H1 (cell line): ENCODE results near the gene FBLN5. TPM values are rescaled to one million over a fixed set of nuclear protein-coding genes. Genes with fewer than 3 reads are reported as not detected.

Experiments
- CTCF ChIA-PET: fragments of 300-600 bp; sonication (Branson Sonifier 250); formaldehyde crosslinking; loops from one replicate; lab custom pipeline; 2021; ENCODE audit not compliant: partially characterized antibody; lab: Charles Lee
- POLR2A ChIA-PET: fragments of 300-600 bp; sonication (Branson Sonifier 250); formaldehyde crosslinking; loops from one replicate; lab custom pipeline; 2021; ENCODE audit warnings: inconsistent platforms; ENCODE audit not compliant: partially characterized antibody; lab: Charles Lee
- DNase-seq, 2 experiments: peaks; one replicate each; pipeline versions ENCODE4 v3.0.0 to v3.0.0-alpha.2; 2010 to 2022; ENCODE audit warnings: low spot score in 2 of 2, low read depth in 1 of 2, mixed read lengths in 1 of 2
- FAIRE-seq: peaks from 2 replicates; lab custom pipeline; 2011; peaks lifted over from hg19 to GRCh38; lab: Jason Lieb, UNC
- H2AFZ ChIP-seq: 2 replicates; pipeline ENCODE4 v1.8.1; 2012; ENCODE audit warnings: low read length, inconsistent platforms
- H2AK5ac ChIP-seq: 2 replicates; pipeline ENCODE4 v1.6.1; 2013; ENCODE audit warnings: low read depth, low read length
- H2BK120ac ChIP-seq: replicated peaks from 2 replicates; pipeline ENCODE3; 2013; ENCODE audit warnings: low read depth, low read length, inconsistent platforms
- H2BK12ac ChIP-seq: 2 replicates; pipeline ENCODE4 v1.6.1; 2013; ENCODE audit warnings: low read depth, low read length
- H2BK15ac ChIP-seq: 2 replicates; pipeline ENCODE4 v1.6.1; 2013; ENCODE audit warnings: low read length
- H2BK20ac ChIP-seq: 2 replicates; pipeline ENCODE4 v1.6.1; 2013; ENCODE audit warnings: low read length
- H2BK5ac ChIP-seq: 2 replicates; pipeline ENCODE4 v1.6.1; 2013; ENCODE audit warnings: low read depth, low read length
- H3K14ac ChIP-seq: 2 replicates; pipeline ENCODE4 v1.6.1; 2013; ENCODE audit warnings: inconsistent platforms; ENCODE audit not compliant: insufficient read length
- H3K18ac ChIP-seq: 2 replicates; pipeline ENCODE4 v1.6.1; 2013; ENCODE audit warnings: low read length; ENCODE audit errors: extremely low read depth
- H3K23ac ChIP-seq: 2 replicates; pipeline ENCODE4 v1.6.1; 2013; ENCODE audit warnings: inconsistent platforms; ENCODE audit not compliant: insufficient read length
- H3K23me2 ChIP-seq: 2 replicates; pipeline ENCODE4 v1.6.1; 2013; ENCODE audit warnings: low read depth, low read length
- H3K27ac ChIP-seq: 2 replicates; pipeline ENCODE4 v1.6.1; 2011; ENCODE audit warnings: low read depth, low read length, inconsistent platforms
- H3K27me3 ChIP-seq, 4 experiments: replicated peaks in 1 of 4; 1 replicate in 1 of 4; 2 replicates in 3 of 4; pipeline versions ENCODE4 v1.6.1 to v1.8.1; 2011 to 2013; ENCODE audit warnings: low read length in 3 of 4, mild to moderate bottlenecking in 3 of 4, inconsistent platforms in 2 of 4, mixed read lengths in 2 of 4, moderate library complexity in 1 of 4; ENCODE audit not compliant: control insufficient read depth in 3 of 4, insufficient read depth in 3 of 4; ENCODE audit errors: extremely low read depth in 1 of 4
- H3K36me3 ChIP-seq, 4 experiments: 2 replicates each; pipeline versions ENCODE4 v1.6.1 to v1.8.1; 2011 to 2013; ENCODE audit warnings: mild to moderate bottlenecking in 4 of 4, low read length in 3 of 4, moderate library complexity in 2 of 4, control low read depth in 1 of 4, inconsistent platforms in 1 of 4; ENCODE audit not compliant: insufficient read depth in 4 of 4, control insufficient read depth in 2 of 4
- H3K4ac ChIP-seq: replicated peaks from 2 replicates; pipeline ENCODE3; 2013; ENCODE audit warnings: low read length, low read depth, mixed read lengths, inconsistent platforms; ENCODE audit not compliant: insufficient read length
- H3K4me1 ChIP-seq, 4 experiments: replicated peaks in 1 of 4; 1 replicate in 1 of 4; 2 replicates in 3 of 4; pipeline versions ENCODE4 v1.6.1 to v1.8.1; 2011 to 2013; ENCODE audit warnings: low read length in 3 of 4, inconsistent platforms in 2 of 4, mixed read lengths in 1 of 4; ENCODE audit not compliant: insufficient read depth in 4 of 4, control insufficient read depth in 3 of 4
- H3K4me2 ChIP-seq, 2 experiments: 2 replicates each; pipeline versions ENCODE4 v1.6.1 to v1.8.1; 2011 to 2013; ENCODE audit warnings: low read depth in 2 of 2, low read length in 2 of 2, control low read depth in 1 of 2, inconsistent platforms in 1 of 2, mild to moderate bottlenecking in 1 of 2; ENCODE audit not compliant: insufficient read depth in 1 of 2
- H3K4me3 ChIP-seq, 4 experiments: fragments of 200-600, 300-600 bp in 1 of 4; sonication (generic), shearing (Covaris generic), sonication (Bioruptor Twin) in 1 of 4; 2 replicates each; pipeline versions ENCODE4 v1.5.1 to v1.8.1; 2011 to 2016; ENCODE audit warnings: low read length in 4 of 4, low read depth in 3 of 4, control low read depth in 2 of 4, inconsistent platforms in 2 of 4, mild to moderate bottlenecking in 2 of 4, mixed read lengths in 1 of 4, moderate library complexity in 1 of 4; ENCODE audit not compliant: insufficient read depth in 2 of 4; ENCODE audit errors: extremely low read depth in 1 of 4
- H3K56ac ChIP-seq: replicated peaks from 2 replicates; pipeline ENCODE3; 2013; ENCODE audit warnings: low read depth, mild to moderate bottlenecking, mixed read lengths, low read length, inconsistent platforms; ENCODE audit not compliant: insufficient read length
- H3K79me1 ChIP-seq: 2 replicates; pipeline ENCODE4 v1.6.1; 2013; ENCODE audit warnings: low read depth, low read length, control low read depth
- H3K79me2 ChIP-seq, 2 experiments: 2 replicates each; pipeline versions ENCODE4 v1.6.1 to v1.8.1; 2012 to 2013; ENCODE audit warnings: low read length in 2 of 2, mild to moderate bottlenecking in 2 of 2, inconsistent platforms in 1 of 2; ENCODE audit not compliant: insufficient read depth in 2 of 2, control insufficient read depth in 1 of 2
- H3K9ac ChIP-seq, 4 experiments: replicated peaks in 1 of 4; 1 replicate in 1 of 4; 2 replicates in 3 of 4; pipeline versions ENCODE4 v1.6.1 to v1.8.1; 2011 to 2013; ENCODE audit warnings: low read depth in 3 of 4, low read length in 3 of 4, control low read depth in 2 of 4, mild to moderate bottlenecking in 2 of 4, moderate library complexity in 2 of 4, inconsistent platforms in 1 of 4; ENCODE audit errors: extremely low read depth in 1 of 4
- H3K9me3 ChIP-seq, 2 experiments: 2 replicates each; pipeline versions ENCODE4 v1.6.1 to v1.8.1; 2012 to 2013; ENCODE audit warnings: mild to moderate bottlenecking in 2 of 2, moderate library complexity in 2 of 2, control low read depth in 1 of 2, inconsistent platforms in 1 of 2, low read depth in 1 of 2, low read length in 1 of 2, mixed read lengths in 1 of 2; ENCODE audit not compliant: insufficient read depth in 2 of 2
- H4K20me1 ChIP-seq, 2 experiments: replicated peaks in 1 of 2; 2 replicates each; pipeline versions ENCODE3 to v1.8.1; 2011 to 2013; ENCODE audit warnings: inconsistent platforms in 2 of 2, low read length in 2 of 2, mild to moderate bottlenecking in 1 of 2; ENCODE audit not compliant: insufficient read depth in 2 of 2, control insufficient read depth in 1 of 2
- H4K5ac ChIP-seq: 2 replicates; pipeline ENCODE4 v1.6.1; 2013; ENCODE audit warnings: low read length, low read depth, mixed read lengths, inconsistent platforms; ENCODE audit not compliant: insufficient read length
- H4K8ac ChIP-seq: 2 replicates; pipeline ENCODE4 v1.8.0; 2013; ENCODE audit warnings: mild to moderate bottlenecking, moderate library complexity, low read length, inconsistent platforms; ENCODE audit not compliant: insufficient read depth; ENCODE audit errors: extremely low read depth
- H4K91ac ChIP-seq: replicated peaks from 2 replicates; pipeline ENCODE3; 2013; ENCODE audit warnings: low read length, mixed read lengths, inconsistent platforms; ENCODE audit not compliant: insufficient read length
- ASH2L ChIP-seq: fragments of 200-600, 300-600 bp; sonication (generic); IDR thresholded peaks from one replicate; pipeline ENCODE4 v1.7.1; 2017; ENCODE audit warnings: low read length
- ATF2 ChIP-seq: IDR thresholded peaks from 2 replicates; pipeline ENCODE4 v1.6.1; 2012; ENCODE audit warnings: low read length, inconsistent platforms
- SUZ12 ChIP-seq: fragments of 200-600 bp; sonication (generic); IDR thresholded peaks from 2 replicates; pipeline ENCODE4 v1.6.1; 2012; ENCODE audit warnings: mild to moderate bottlenecking, inconsistent platforms, low read length, moderate library complexity, mixed read lengths
- WGBS, 2 experiments: shearing (Covaris generic) in 1 of 2; methylation state at CpG; one replicate each; pipeline versions ENCODE4 v1.1.6 to v1.1.7; 2013 to 2015; ENCODE audit warnings: low lambda C conversion rate in 2 of 2, mixed read lengths in 2 of 2, inconsistent platforms in 1 of 2, low coverage in 1 of 2, missing lambda C conversion rate in 1 of 2; ENCODE audit not compliant: insufficient replicate concordance in 2 of 2, insufficient coverage in 1 of 2, insufficient read length in 1 of 2; ENCODE audit errors: extremely low coverage in 1 of 2, missing lambda C conversion rate in 1 of 2; 5-methylcytosine and 5-hydroxymethylcytosine counted together
- polyA plus RNA-seq, 7 experiments: library from polyadenylated mRNA; depleted of rRNA in 3 of 7; stranded (reverse) in 5 of 7; unstranded in 2 of 7; fragments of >200 nt in 5 of 7; fragments of 200-250 nt in 2 of 7; gene quantifications; 1 replicate in 5 of 7; 2 replicates in 1 of 7; 4 replicates in 1 of 7; pipeline versions ENCODE4 v1.2.1 to v1.2.3, GENCODE V29; 2011 to 2013; ENCODE audit warnings: missing spikeins in 2 of 7, mixed read lengths in 2 of 7
- total RNA-seq: library from RNA; stranded (reverse); fragmentation: NEBNext Ultra II Directional; extraction: Animal tissue kit (Norgen Biotek cat#: 25700); gene quantifications from 2 replicates; pipeline ENCODE4 v1.2.1, GENCODE V29; 2021

The FBLN5 gene
- total and polyA plus RNA-seq, 2 of the 8 experiments (the other 6 are each of a cell fraction or from before 2014, with no cell fraction given): 0.88 to 3.5 TPM

- H3K9ac ChIP-seq: no peak overlapping the region
- 94% methylated on average over 3 of the region's 3 CpGs; no CpG with 5 or more reads in 1 of the 2 experiments for WGBS, 2 experiments
- H2AFZ ChIP-seq: no peak overlapping the region
- H4K91ac ChIP-seq: no peak overlapping the region
- no peaks in the 10 kb centered on the region for H3K79me2 ChIP-seq
- FAIRE-seq (no peak), DNase-seq (no peak)
- H3K4me3 ChIP-seq: no peak overlapping the region
- no peak overlapping the region for H2BK12ac ChIP-seq
- H2BK20ac ChIP-seq: no peak overlapping the region
- H3K4me2 ChIP-seq: no peak overlapping the region
- H2BK15ac ChIP-seq: no peak overlapping the region
- H3K4me1 ChIP-seq: no peaks in the 10 kb centered on the region
- no peak overlapping the region for H3K4ac ChIP-seq
- H4K8ac ChIP-seq: no peak overlapping the region
- H3K9me3 ChIP-seq: no peaks in the 10 kb centered on the region
- no peak overlapping the region for H3K27ac ChIP-seq
- no peak overlapping the region for H3K14ac ChIP-seq
- H4K20me1 ChIP-seq: no peaks in the 10 kb centered on the region
- no peak overlapping the region for H3K18ac ChIP-seq
- no peak overlapping the region for H2BK5ac ChIP-seq
- no peak overlapping the region for H3K23ac ChIP-seq
- H2AK5ac ChIP-seq: no peak overlapping the region
- peaks cover 0 to 1% (median 0%) of the 10 kb centered on the region in 4 experiments; a peak in 1 of 7 replicates for H3K27me3 ChIP-seq
- H3K23me2 ChIP-seq: no peaks in the 10 kb centered on the region
- no peak overlapping the region for H4K5ac ChIP-seq
- peaks cover 0 to 36% (median 10%) of the 10 kb centered on the region in 4 experiments; a peak in 5 of 8 replicates for H3K36me3 ChIP-seq
- H3K56ac ChIP-seq: no peak overlapping the region
- TF ChIP-seq SUZ12: no peak
- no peak for TF ChIP-seq ATF2
- no peak for TF ChIP-seq ASH2L
- no peak overlapping the region for H2BK120ac ChIP-seq
- ChIA-PET CTCF (interaction anchor here (2.7 kb wide), 1 partner anchor 10 kb away, joined by 14 read pairs; no protein-coding TSS in a partner anchor), POLR2A (no interaction called here)
- no peaks in the 10 kb centered on the region for H3K79me1 ChIP-seq
Observed at GRCh38 chr14:91987192-91987591, 39.7 kb upstream of the FBLN5 start.
